IPS-18c (cell line): Measurements from ENCODE around the gene LINGO1.

Experiments
- H3K4me3 ChIP-seq: 2 replicates; pipeline ENCODE4 v1.7.0; 2013; ENCODE audit warnings: low read depth, mild to moderate bottlenecking, low read length, moderate library complexity; ENCODE audit not compliant: insufficient read depth
- H3K9me3 ChIP-seq: one replicate; pipeline ENCODE4 v1.6.1; 2013; ENCODE audit warnings: mild to moderate bottlenecking, low read length, moderate library complexity; ENCODE audit not compliant: control insufficient read depth, insufficient read depth

The LINGO1 gene

DNA sequence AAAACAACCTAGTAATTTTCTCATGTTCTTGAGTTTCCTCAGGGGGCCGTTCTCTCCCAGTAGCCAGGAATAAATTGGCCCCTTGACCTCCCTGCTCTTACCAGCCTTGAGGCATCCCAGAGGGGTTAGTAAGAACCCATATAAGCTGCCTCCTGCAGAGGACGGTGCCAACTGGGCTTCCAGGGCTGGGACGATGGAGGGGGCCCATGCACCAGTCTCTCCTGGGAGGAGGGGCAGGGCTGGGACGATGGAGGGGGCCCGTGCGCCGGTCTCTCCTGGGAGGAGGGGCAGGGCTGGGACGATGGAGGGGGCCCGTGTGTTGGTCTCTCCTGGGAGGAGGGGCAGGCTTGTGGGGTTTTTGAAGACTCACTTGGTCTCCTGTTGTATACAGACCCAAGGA, 22.0 kb downstream of the LINGO1 start:
- no peak overlapping the region for H3K4me3 ChIP-seq
- no peaks in the 10 kb centered on the region for H3K9me3 ChIP-seq

DNA sequence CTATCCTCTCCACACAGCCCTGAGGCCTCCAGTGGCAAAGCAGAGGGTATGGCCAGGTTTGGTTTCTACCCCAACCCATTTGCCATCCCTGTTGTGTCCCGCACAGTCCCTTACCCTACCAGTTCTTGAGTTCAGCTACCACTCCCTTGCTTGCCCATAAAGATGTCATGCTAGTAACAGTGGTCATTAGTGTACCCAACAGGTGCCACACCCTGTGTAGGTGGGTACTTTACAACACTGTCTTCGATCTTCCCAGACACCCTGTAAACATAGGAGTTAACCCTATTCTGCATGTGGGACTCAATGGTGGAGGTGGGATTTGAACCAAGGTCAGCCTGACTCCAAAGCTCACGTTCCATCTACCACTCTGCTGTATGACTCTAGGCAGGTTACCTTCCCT, 23.2 kb downstream of the LINGO1 start:
- H3K9me3 ChIP-seq: no peaks in the 10 kb centered on the region
- no peak overlapping the region for H3K4me3 ChIP-seq

DNA sequence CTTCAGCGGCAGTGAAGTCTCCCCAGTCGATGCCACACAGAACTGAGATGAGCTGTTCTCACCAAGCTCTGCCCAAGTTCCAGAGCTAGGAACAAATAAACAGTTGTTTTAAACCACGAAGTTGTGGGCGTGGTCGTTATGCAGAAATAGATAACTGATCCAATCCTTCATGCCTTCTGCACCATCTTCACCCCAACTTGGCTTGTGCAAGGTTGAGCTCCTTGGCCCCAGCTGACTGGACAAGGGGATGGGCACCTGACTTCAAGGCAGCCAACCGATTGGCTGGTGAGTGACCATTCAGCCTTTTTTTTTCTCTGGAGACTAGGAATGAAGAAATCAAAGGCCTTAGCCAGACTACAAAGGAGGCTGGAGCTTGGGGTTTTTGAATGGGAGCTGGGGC, 23.9 kb downstream of the LINGO1 start:
- Histone ChIP-seq H3K4me3 (no peak overlapping the region), H3K9me3 (no peaks in the 10 kb centered on the region)

DNA sequence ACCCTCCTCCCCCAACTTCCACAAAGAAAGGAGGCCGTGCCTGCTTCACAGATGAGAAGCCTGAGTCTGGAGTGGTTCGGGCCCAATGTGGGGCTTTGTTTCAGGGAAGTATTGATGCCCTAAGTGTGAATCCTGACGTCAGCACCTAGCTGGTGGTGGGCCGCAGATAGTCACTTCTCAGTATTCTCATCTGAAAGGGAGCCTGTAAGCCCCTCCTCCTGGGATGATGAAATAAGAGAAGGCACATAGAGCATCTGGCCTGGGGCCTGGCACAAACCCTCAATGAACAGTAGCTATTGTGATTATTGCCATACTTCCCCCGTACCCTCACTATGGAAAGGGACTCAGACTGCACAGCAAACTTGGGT, 24.8 kb downstream of the LINGO1 start:
- Histone ChIP-seq H3K4me3 (no peak overlapping the region), H3K9me3 (no peaks in the 10 kb centered on the region)

DNA sequence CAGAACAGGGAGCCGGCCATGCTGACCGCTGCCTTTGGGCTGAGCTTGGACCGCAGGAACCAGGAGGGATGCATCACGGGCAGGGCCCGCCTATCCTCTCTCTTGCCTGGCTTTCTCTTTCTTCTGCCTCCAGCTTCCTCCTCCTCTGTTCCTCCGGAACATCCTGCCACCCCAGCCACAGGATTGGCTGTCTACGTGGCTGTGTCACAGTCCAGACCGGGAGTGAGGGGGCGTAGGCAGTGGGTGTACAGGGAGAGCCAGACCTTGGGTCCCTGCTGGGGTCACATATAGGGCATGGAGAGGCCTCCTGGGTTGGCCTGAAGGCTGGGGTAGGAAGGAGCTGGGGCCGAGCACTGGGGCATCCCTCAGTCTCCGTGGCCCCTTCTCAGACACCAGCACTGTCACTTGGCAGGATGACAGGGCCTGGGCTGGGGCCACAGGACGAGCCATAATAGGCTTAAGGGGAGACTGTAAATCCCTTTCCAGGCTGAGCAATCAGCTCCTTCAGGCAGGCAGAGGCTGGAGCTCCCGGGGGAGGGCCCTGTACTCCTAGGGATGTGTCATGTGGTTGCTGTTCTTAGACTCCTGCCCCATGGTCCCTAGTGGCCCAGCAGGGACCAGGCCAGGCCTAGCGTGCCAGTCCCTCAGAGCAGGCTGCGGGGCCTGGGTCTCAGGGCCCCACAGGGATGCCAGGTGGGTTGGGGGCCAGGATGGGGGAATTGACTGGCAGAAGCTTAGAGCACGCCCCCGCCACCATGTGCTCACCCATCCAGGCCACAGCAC, 25.4 kb downstream of the LINGO1 start:
- no peak overlapping the region for H3K4me3 ChIP-seq

DNA sequence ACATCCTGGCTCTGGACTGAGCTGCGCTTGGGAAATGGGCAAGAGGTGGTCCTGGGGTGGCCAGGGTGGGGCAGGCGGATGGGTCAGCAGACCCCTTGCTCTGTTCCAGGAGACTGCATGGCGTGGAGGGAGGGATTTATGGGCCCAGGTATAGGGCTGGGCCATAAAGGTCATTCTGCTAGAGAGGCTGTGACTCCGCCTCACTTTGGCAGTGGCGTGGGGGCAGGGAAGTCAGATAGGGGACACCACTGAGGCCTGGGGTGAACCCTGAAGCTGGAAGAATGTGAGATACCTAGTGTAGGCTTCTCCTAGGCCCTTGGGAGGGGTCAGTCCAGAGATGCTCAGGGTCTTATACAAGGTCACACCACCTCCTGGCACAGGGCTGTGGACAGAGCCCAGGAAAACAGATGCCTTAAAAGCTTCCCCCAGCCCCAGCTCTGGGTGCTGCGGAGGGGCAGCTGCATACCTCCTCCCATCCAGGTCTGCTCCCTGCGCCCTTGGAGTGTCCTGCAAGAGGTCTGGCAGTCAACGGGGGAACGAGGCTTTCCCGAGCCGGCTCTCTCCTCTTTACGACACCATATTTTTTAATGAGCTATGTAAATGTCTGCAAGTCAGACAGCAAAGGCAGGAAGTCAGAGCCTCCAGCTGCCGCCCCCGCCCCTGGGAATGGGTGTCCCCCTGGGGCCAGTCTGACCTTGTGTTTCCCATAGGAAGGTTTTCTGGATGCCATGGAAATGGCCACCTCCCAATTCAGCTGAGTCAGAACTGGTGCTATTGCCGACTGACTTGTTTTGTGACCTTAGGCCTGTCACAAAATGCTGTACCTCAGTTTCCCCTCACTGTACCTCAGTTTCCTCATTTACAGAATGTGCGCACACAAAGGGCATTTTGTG, 26.3 kb downstream of the LINGO1 start:
- Histone ChIP-seq H3K9me3 (no peaks in the 10 kb centered on the region), H3K4me3 (no peak overlapping the region)

More for the DNA sequence above, 25.4 kb downstream of the LINGO1 start:
- no peaks in the 10 kb centered on the region for H3K9me3 ChIP-seq

DNA sequence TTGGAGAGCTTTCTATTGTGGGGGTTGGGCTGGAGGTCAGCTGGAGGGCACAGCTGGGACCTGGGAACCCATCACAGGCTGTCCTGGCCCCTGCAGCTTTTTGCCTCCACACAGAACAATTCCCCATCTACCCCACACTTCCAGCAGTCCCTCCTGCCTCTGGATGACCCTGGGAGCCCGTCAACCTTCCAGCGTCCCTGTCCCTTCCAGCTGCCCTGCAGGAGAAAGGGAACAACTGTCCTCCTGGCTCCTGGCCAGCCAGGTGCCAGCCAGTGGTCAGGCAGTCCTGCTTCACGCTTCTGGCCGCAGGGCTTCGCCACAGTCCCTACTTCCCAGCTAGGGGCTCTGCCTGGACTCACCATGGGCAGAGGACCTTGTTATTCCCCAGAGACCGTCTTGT, 27.2 kb downstream of the LINGO1 start:
- H3K4me3 ChIP-seq: no peak overlapping the region
- H3K9me3 ChIP-seq: no peaks in the 10 kb centered on the region

DNA sequence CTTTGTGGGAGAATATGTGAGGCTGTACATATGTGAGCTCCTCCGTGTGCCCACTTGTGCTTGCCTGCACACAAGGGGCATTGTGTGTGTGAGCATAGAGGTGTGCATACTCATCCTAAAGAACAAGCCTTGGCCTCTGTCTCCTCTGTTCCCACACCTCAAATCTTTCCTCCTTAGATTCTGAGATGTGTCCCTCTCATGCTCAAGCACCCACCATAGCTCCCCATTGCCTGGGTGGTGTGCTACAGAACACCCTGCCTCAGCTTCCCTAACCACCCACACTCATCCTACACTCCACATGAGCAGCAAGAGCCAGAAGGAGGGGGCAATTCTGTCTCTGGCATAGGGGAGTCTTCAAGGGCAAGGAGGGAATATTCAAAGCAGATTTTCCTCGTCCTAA, 27.7 kb downstream of the LINGO1 start:
- peak overlapping the region; percentile 26; the same call in 1 of the 2 replicates for H3K4me3 ChIP-seq
- H3K9me3 ChIP-seq: no peaks in the 10 kb centered on the region

DNA sequence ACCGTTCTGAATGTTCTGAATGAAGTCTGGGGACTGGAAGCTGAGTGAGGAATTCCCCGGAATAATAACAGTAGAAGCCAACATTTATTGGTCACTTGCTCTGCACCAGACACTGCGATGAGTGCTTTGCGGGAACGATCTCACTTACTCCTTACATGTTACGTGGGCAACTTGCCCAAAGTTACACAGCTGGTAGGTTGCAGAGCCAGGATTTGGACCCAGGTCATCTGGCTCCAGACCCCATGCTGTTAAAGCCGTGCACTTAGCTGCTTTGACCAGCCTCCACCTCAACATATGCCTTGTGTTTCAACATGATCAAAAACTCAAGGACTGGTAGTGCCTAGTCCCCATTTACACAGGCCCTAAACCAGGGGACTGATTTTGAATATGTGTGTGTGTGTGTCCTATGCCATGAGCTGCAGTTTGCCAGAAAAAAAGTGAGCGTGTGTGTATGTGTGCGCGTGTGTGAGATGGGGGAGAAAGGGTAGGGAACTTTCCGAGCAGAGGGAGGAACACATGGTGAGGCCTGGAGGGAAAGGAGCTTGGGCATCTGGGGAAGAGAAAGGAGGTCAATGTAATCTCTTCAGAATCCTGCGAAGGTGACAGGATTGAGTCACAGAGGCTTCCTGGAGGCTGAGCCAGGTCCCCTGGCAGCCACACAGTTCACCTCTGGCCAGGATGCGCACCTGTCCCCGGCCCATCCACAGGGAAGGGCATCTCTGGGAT, 28.9 kb downstream of the LINGO1 start:
- Histone ChIP-seq H3K9me3 (no peaks in the 10 kb centered on the region), H3K4me3 (no peak overlapping the region)

DNA sequence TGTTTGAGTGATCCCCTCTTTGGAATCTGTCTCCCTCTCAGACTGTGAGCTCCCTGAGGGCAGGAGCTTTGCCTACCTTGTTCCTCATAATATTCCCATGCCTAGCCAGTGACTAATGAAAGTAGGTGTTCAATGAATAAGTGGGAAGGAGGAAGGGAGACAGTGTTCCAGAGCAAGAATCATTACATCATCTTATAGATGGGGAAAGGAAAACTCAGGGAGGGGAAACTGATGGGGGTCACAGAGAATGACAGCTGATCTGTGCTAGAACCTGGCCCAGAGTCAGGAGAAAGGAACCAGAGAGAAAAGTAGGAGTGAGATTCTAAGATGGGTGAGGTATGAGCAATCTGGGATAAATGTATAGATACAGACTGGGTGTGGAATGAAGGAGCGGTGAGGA, 29.9 kb downstream of the LINGO1 start:
- Histone ChIP-seq H3K9me3 (no peaks in the 10 kb centered on the region), H3K4me3 (no peak overlapping the region)

DNA sequence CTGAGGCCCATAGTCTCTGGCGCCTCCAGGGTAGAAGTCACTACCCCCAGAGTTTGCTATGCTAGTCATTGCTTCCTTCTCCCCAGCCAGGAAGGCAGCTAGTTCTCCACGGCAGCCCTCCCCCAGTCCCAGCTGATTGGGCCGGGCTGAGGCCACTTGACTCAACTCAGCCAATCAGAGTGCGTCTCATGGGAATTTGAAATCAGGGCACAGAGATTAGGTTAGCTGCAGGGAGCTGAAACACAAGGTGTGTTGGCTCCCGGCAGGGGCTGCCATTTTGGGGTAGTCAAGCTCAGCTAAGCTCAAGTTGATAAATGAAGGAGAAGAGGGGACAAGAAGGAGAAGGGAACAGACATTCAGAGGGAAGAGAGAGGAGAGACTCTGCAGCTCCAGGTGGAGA, 32.8 kb downstream of the LINGO1 start:
- H3K4me3 ChIP-seq: no peak overlapping the region
- H3K9me3 ChIP-seq: no peaks in the 10 kb centered on the region

DNA sequence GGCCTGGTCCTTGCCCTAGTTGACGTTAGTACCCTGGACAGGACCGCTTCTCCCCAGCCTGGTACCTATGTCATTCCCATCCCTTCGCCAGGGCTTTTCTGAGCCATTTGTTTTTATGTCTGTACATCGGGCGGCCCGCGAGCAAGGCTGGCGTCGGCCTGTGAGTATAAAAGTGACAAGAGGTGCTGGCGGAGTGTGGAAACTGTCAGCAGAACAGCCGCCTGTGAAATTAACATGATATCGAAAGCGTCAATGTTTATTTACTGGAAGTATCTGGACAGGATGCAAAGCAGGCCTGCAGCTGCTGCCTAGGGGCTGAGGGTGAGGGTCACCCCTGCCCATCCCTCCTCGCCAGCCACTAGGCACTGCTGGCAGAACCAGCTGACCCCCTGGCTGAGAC, 33.4 kb downstream of the LINGO1 start:
- no peak overlapping the region for H3K4me3 ChIP-seq

DNA sequence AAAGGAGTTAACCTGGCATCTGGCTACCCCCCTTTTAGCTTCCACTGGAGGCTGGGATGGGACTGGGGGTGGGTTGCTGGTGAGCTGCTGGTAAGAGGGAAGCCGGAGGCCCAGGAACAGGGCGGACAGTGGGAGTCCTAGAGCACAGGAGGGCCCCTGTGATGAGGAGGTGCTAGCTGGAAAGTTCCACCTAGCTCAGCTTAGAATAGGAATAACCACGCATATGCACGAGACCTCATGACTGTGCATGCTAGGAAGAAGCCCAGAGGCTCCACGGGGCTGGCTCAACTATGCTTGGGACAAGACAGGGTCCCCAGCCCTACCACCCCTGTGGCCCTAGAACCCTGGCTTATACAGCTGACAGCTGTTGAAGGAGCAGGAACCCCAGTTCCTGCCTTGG, 34.1 kb downstream of the LINGO1 start:
- Histone ChIP-seq H3K9me3 (no peaks in the 10 kb centered on the region), H3K4me3 (no peak overlapping the region)

More for the DNA sequence above, 33.4 kb downstream of the LINGO1 start:
- H3K9me3 ChIP-seq: no peaks in the 10 kb centered on the region

DNA sequence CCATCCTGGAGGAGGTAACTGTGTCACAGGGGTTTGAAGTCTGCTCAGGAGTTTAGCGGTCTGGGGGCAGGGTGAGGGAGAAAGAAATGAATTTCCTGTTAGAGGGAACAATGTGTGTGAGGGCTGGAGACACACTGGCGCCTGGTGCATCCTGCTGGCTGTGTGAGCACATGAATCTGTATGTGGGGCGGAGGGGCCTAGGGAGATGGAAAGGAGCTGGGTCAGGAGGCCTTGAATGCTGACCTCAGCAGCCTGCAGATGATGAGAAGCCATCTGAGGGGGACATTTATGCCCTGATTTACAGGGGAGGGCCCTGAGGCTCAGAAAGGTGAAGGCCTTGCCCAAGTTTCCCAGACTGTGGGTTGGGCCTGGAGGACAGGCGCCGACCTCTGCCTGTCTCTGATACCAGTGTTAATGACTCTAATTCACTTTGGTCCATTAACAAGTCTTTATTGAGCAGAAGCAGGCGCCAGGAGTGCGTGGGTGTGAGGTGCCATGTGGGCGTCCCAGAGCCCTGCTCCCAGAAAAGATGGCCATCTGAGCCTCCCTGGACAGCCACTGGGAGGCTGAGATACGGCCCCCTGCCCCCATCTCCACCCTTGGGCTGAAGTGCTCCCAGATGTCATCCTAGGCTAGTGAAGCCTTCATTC, 34.8 kb downstream of the LINGO1 start:
- Histone ChIP-seq H3K4me3 (no peak overlapping the region), H3K9me3 (no peaks in the 10 kb centered on the region)

DNA sequence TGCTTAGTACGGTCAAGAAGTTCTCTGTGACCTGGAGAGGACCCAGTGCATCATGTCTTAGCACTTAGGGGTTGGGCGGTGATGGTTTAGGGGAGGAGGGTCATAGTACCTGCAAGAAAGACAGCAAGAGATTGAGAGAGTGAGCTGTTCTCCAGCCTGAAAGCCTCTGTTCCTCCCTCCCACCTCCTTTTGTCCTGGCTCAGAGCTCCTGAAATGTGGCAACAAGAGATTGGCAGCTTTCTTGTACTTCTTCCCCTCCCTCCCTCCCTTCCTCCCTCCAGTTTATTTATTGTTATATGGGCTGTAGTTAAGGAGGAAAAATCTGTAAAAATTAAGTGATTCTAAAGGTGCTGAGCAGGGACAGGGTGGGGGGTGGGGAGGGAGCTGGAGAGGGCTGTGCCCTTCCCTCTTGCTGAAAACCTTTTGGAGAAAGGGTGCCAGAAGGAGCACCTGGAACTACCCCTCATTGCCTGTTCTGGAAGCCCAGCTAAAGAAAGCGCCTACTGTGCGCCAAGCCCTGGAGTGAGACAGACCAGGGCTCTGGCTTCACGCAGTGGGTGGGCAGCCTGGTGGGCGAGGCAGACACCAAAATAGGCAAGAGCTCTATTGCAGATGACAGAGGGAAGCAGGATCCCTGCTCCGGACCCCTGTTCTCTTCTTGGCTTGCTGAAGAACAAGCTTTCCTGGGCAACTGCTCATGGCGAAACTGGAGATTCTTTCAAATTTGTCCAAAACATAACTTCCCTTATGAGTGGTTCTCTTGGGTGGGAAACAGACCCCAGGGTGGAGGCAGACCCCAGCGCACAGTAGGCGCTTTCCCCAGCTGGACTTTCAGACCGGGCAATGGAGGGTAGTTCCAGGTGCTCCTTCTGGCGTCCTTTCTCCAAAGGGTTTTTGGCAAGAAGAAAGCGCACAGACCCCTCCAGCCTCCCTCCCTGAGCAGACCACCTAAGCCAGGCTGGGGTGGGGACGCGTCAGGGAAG, 35.6 kb downstream of the LINGO1 start:
- no peak overlapping the region for H3K4me3 ChIP-seq
- no peaks in the 10 kb centered on the region for H3K9me3 ChIP-seq

DNA sequence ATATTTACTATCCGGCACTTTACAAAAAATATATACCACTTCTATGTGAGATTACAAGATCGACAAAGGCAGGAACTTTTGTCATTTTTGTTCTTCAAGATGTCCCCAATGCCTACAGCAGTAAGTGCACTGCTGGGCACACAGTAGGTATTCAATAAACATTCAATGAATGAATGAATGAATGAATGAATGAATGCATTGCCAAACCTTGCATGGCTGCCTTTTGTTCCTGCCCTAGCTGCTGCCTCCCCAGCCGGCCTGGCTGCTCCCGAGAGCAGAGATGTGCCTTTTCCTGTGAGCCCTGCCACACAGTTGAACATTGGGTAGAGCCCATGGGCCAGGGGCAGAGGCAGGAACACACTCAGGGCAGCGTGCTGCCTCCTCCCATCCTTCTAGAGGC, 37.5 kb downstream of the LINGO1 start:
- no peak overlapping the region for H3K4me3 ChIP-seq
- H3K9me3 ChIP-seq: no peaks in the 10 kb centered on the region
